ENCODE results near the gene TBC1D1.

DNA sequence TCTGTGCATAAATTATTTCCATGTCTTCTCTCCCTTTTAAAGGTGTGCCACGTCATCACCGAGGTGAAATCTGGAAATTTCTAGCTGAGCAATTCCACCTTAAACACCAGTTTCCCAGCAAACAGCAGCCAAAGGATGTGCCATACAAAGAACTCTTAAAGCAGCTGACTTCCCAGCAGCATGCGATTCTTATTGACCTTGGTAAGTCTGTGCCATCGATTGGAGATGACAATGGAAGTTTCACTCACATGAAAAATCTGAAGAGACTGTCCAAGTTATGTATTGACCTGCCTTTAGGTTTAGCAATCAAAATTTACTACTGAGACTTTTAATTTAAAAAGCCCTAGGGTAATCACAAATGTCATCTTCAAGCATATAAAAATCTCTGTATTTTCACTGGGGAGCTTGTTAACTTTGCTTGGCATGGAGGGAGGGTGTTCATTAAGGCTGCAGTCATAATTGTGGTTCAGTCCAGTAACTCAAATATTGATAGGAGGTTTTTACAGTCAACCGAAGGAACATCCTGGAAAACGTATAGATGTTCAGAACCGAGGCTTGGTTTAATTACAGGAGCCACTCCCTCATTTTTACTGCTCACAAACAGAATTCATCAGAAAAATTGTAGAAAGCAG lies 212.2 kb downstream of the TBC1D1 start:
- TF ChIP-seq, protein P1, sequence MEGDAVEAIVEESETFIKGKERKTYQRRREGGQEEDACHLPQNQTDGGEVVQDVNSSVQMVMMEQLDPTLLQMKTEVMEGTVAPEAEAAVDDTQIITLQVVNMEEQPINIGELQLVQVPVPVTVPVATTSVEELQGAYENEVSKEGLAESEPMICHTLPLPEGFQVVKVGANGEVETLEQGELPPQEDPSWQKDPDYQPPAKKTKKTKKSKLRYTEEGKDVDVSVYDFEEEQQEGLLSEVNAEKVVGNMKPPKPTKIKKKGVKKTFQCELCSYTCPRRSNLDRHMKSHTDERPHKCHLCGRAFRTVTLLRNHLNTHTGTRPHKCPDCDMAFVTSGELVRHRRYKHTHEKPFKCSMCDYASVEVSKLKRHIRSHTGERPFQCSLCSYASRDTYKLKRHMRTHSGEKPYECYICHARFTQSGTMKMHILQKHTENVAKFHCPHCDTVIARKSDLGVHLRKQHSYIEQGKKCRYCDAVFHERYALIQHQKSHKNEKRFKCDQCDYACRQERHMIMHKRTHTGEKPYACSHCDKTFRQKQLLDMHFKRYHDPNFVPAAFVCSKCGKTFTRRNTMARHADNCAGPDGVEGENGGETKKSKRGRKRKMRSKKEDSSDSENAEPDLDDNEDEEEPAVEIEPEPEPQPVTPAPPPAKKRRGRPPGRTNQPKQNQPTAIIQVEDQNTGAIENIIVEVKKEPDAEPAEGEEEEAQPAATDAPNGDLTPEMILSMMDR (IDR thresholded peaks at IDR 0.05; ENCODE audit: low read length) = no peak
- TF ChIP-seq EZH2 (optimal IDR thresholded peaks at IDR 0.05; ENCODE audit: low read depth, low read length) = no peak

Measured in MM.1S (cell line).